H1 (cell line): ENCODE measurements around the gene CLDN6. TPM values are rescaled to one million over a fixed set of nuclear protein-coding genes. Genes with fewer than 3 reads are reported as not detected.
A peak's percentile ranks its signal among the peaks of the same experiment; 100 is the strongest.

Experiments used
- CTCF ChIA-PET: fragments of 300-600 bp; sonication (Branson Sonifier 250); formaldehyde crosslinking; loops from one replicate; lab custom pipeline; 2021; ENCODE audit not compliant: partially characterized antibody; lab: Charles Lee
- POLR2A ChIA-PET: fragments of 300-600 bp; sonication (Branson Sonifier 250); formaldehyde crosslinking; loops from one replicate; lab custom pipeline; 2021; ENCODE audit warnings: inconsistent platforms; ENCODE audit not compliant: partially characterized antibody; lab: Charles Lee
- DNase-seq, 2 experiments: peaks; one replicate each; pipeline versions ENCODE4 v3.0.0 to v3.0.0-alpha.2; 2010 to 2022; ENCODE audit warnings: low spot score in 2 of 2, low read depth in 1 of 2, mixed read lengths in 1 of 2
- FAIRE-seq: peaks from 2 replicates; lab custom pipeline; 2011; peaks lifted over from hg19 to GRCh38; lab: Jason Lieb, UNC
- H2AFZ ChIP-seq: 2 replicates; pipeline ENCODE4 v1.8.1; 2012; ENCODE audit warnings: low read length, inconsistent platforms
- H2AK5ac ChIP-seq: 2 replicates; pipeline ENCODE4 v1.6.1; 2013; ENCODE audit warnings: low read depth, low read length
- H2BK120ac ChIP-seq: replicated peaks from 2 replicates; pipeline ENCODE3; 2013; ENCODE audit warnings: low read depth, low read length, inconsistent platforms
- H2BK12ac ChIP-seq: 2 replicates; pipeline ENCODE4 v1.6.1; 2013; ENCODE audit warnings: low read depth, low read length
- H2BK15ac ChIP-seq: 2 replicates; pipeline ENCODE4 v1.6.1; 2013; ENCODE audit warnings: low read length
- H2BK20ac ChIP-seq: 2 replicates; pipeline ENCODE4 v1.6.1; 2013; ENCODE audit warnings: low read length
- H2BK5ac ChIP-seq: 2 replicates; pipeline ENCODE4 v1.6.1; 2013; ENCODE audit warnings: low read depth, low read length
- H3K14ac ChIP-seq: 2 replicates; pipeline ENCODE4 v1.6.1; 2013; ENCODE audit warnings: inconsistent platforms; ENCODE audit not compliant: insufficient read length
- H3K18ac ChIP-seq: 2 replicates; pipeline ENCODE4 v1.6.1; 2013; ENCODE audit warnings: low read length; ENCODE audit errors: extremely low read depth
- H3K23ac ChIP-seq: 2 replicates; pipeline ENCODE4 v1.6.1; 2013; ENCODE audit warnings: inconsistent platforms; ENCODE audit not compliant: insufficient read length
- H3K23me2 ChIP-seq: 2 replicates; pipeline ENCODE4 v1.6.1; 2013; ENCODE audit warnings: low read depth, low read length
- H3K27ac ChIP-seq: 2 replicates; pipeline ENCODE4 v1.6.1; 2011; ENCODE audit warnings: low read depth, low read length, inconsistent platforms
- H3K27me3 ChIP-seq, 4 experiments: replicated peaks in 1 of 4; 1 replicate in 1 of 4; 2 replicates in 3 of 4; pipeline versions ENCODE4 v1.6.1 to v1.8.1; 2011 to 2013; ENCODE audit warnings: low read length in 3 of 4, mild to moderate bottlenecking in 3 of 4, inconsistent platforms in 2 of 4, mixed read lengths in 2 of 4, moderate library complexity in 1 of 4; ENCODE audit not compliant: control insufficient read depth in 3 of 4, insufficient read depth in 3 of 4; ENCODE audit errors: extremely low read depth in 1 of 4
- H3K36me3 ChIP-seq, 4 experiments: 2 replicates each; pipeline versions ENCODE4 v1.6.1 to v1.8.1; 2011 to 2013; ENCODE audit warnings: mild to moderate bottlenecking in 4 of 4, low read length in 3 of 4, moderate library complexity in 2 of 4, control low read depth in 1 of 4, inconsistent platforms in 1 of 4; ENCODE audit not compliant: insufficient read depth in 4 of 4, control insufficient read depth in 2 of 4
- H3K4ac ChIP-seq: replicated peaks from 2 replicates; pipeline ENCODE3; 2013; ENCODE audit warnings: low read length, low read depth, mixed read lengths, inconsistent platforms; ENCODE audit not compliant: insufficient read length
- H3K4me1 ChIP-seq, 4 experiments: replicated peaks in 1 of 4; 1 replicate in 1 of 4; 2 replicates in 3 of 4; pipeline versions ENCODE4 v1.6.1 to v1.8.1; 2011 to 2013; ENCODE audit warnings: low read length in 3 of 4, inconsistent platforms in 2 of 4, mixed read lengths in 1 of 4; ENCODE audit not compliant: insufficient read depth in 4 of 4, control insufficient read depth in 3 of 4
- H3K4me2 ChIP-seq, 2 experiments: 2 replicates each; pipeline versions ENCODE4 v1.6.1 to v1.8.1; 2011 to 2013; ENCODE audit warnings: low read depth in 2 of 2, low read length in 2 of 2, control low read depth in 1 of 2, inconsistent platforms in 1 of 2, mild to moderate bottlenecking in 1 of 2; ENCODE audit not compliant: insufficient read depth in 1 of 2
- H3K4me3 ChIP-seq, 4 experiments: fragments of 200-600, 300-600 bp in 1 of 4; sonication (generic), shearing (Covaris generic), sonication (Bioruptor Twin) in 1 of 4; 2 replicates each; pipeline versions ENCODE4 v1.5.1 to v1.8.1; 2011 to 2016; ENCODE audit warnings: low read length in 4 of 4, low read depth in 3 of 4, control low read depth in 2 of 4, inconsistent platforms in 2 of 4, mild to moderate bottlenecking in 2 of 4, mixed read lengths in 1 of 4, moderate library complexity in 1 of 4; ENCODE audit not compliant: insufficient read depth in 2 of 4; ENCODE audit errors: extremely low read depth in 1 of 4
- H3K56ac ChIP-seq: replicated peaks from 2 replicates; pipeline ENCODE3; 2013; ENCODE audit warnings: low read depth, mild to moderate bottlenecking, mixed read lengths, low read length, inconsistent platforms; ENCODE audit not compliant: insufficient read length
- H3K79me1 ChIP-seq: 2 replicates; pipeline ENCODE4 v1.6.1; 2013; ENCODE audit warnings: low read depth, low read length, control low read depth
- H3K79me2 ChIP-seq, 2 experiments: 2 replicates each; pipeline versions ENCODE4 v1.6.1 to v1.8.1; 2012 to 2013; ENCODE audit warnings: low read length in 2 of 2, mild to moderate bottlenecking in 2 of 2, inconsistent platforms in 1 of 2; ENCODE audit not compliant: insufficient read depth in 2 of 2, control insufficient read depth in 1 of 2
- H3K9ac ChIP-seq, 4 experiments: replicated peaks in 1 of 4; 1 replicate in 1 of 4; 2 replicates in 3 of 4; pipeline versions ENCODE4 v1.6.1 to v1.8.1; 2011 to 2013; ENCODE audit warnings: low read depth in 3 of 4, low read length in 3 of 4, control low read depth in 2 of 4, mild to moderate bottlenecking in 2 of 4, moderate library complexity in 2 of 4, inconsistent platforms in 1 of 4; ENCODE audit errors: extremely low read depth in 1 of 4
- H3K9me3 ChIP-seq, 2 experiments: 2 replicates each; pipeline versions ENCODE4 v1.6.1 to v1.8.1; 2012 to 2013; ENCODE audit warnings: mild to moderate bottlenecking in 2 of 2, moderate library complexity in 2 of 2, control low read depth in 1 of 2, inconsistent platforms in 1 of 2, low read depth in 1 of 2, low read length in 1 of 2, mixed read lengths in 1 of 2; ENCODE audit not compliant: insufficient read depth in 2 of 2
- H4K20me1 ChIP-seq, 2 experiments: replicated peaks in 1 of 2; 2 replicates each; pipeline versions ENCODE3 to v1.8.1; 2011 to 2013; ENCODE audit warnings: inconsistent platforms in 2 of 2, low read length in 2 of 2, mild to moderate bottlenecking in 1 of 2; ENCODE audit not compliant: insufficient read depth in 2 of 2, control insufficient read depth in 1 of 2
- H4K5ac ChIP-seq: 2 replicates; pipeline ENCODE4 v1.6.1; 2013; ENCODE audit warnings: low read length, low read depth, mixed read lengths, inconsistent platforms; ENCODE audit not compliant: insufficient read length
- H4K8ac ChIP-seq: 2 replicates; pipeline ENCODE4 v1.8.0; 2013; ENCODE audit warnings: mild to moderate bottlenecking, moderate library complexity, low read length, inconsistent platforms; ENCODE audit not compliant: insufficient read depth; ENCODE audit errors: extremely low read depth
- H4K91ac ChIP-seq: replicated peaks from 2 replicates; pipeline ENCODE3; 2013; ENCODE audit warnings: low read length, mixed read lengths, inconsistent platforms; ENCODE audit not compliant: insufficient read length
- CREB1 ChIP-seq: IDR thresholded peaks from 2 replicates; pipeline ENCODE4 v1.6.1; 2012; ENCODE audit warnings: inconsistent platforms
- HDAC2 ChIP-seq, 2 experiments: fragments of 300-600 bp in 1 of 2; sonication (generic) in 1 of 2; IDR thresholded peaks; 2 replicates each; pipeline ENCODE4 v1.6.1; 2011 to 2012; ENCODE audit warnings: low read depth in 2 of 2, low read length in 2 of 2, mild to moderate bottlenecking in 2 of 2, moderate library complexity in 2 of 2, borderline replicate concordance in 1 of 2, inconsistent platforms in 1 of 2
- HDAC6 ChIP-seq: IDR thresholded peaks from one replicate; pipeline ENCODE4 v1.7.1; 2012; ENCODE audit warnings: low read depth, mild to moderate bottlenecking, inconsistent platforms, low read length, moderate library complexity
- KDM5A ChIP-seq: fragments of 200-600 bp; IDR thresholded peaks from 2 replicates; pipeline ENCODE4 v1.7.1; 2012; ENCODE audit warnings: mild to moderate bottlenecking, low read length, inconsistent platforms, mixed read lengths
- PHF8 ChIP-seq: fragments of 200-600 bp; sonication (generic); conservative IDR thresholded peaks from 2 replicates; pipeline ENCODE4 v1.7.1; 2012; ENCODE audit warnings: low read depth, mild to moderate bottlenecking, inconsistent platforms, low read length, moderate library complexity
- POLR2AphosphoS5 ChIP-seq: IDR thresholded peaks from 2 replicates; pipeline ENCODE4 v1.6.1; 2011; ENCODE audit warnings: low read depth, low read length
- RAD21 ChIP-seq, 2 experiments: IDR thresholded peaks in 1 of 2; conservative IDR thresholded peaks in 1 of 2; 2 replicates each; pipeline ENCODE4 v1.6.1; 2011; ENCODE audit warnings: low read depth in 2 of 2, low read length in 2 of 2, improper control_type of control experiment in 1 of 2, inconsistent platforms in 1 of 2, mild to moderate bottlenecking in 1 of 2, moderate library complexity in 1 of 2
- SIRT6 ChIP-seq: IDR thresholded peaks from one replicate; pipeline ENCODE4 v1.7.1; 2012; ENCODE audit warnings: low read length, inconsistent platforms
- SP4 ChIP-seq: IDR thresholded peaks from 2 replicates; pipeline ENCODE4 v1.6.1; 2012; ENCODE audit warnings: low read length, inconsistent platforms
- TAF1 ChIP-seq: IDR thresholded peaks from 2 replicates; pipeline ENCODE4 v1.6.1; 2011; ENCODE audit warnings: mild to moderate bottlenecking, low read depth, low read length
- WGBS, 2 experiments: shearing (Covaris generic) in 1 of 2; methylation state at CpG; one replicate each; pipeline versions ENCODE4 v1.1.6 to v1.1.7; 2013 to 2015; ENCODE audit warnings: low lambda C conversion rate in 2 of 2, mixed read lengths in 2 of 2, inconsistent platforms in 1 of 2, low coverage in 1 of 2, missing lambda C conversion rate in 1 of 2; ENCODE audit not compliant: insufficient replicate concordance in 2 of 2, insufficient coverage in 1 of 2, insufficient read length in 1 of 2; ENCODE audit errors: extremely low coverage in 1 of 2, missing lambda C conversion rate in 1 of 2; 5-methylcytosine and 5-hydroxymethylcytosine counted together
- polyA plus RNA-seq, 7 experiments: library from polyadenylated mRNA; depleted of rRNA in 3 of 7; stranded (reverse) in 5 of 7; unstranded in 2 of 7; fragments of >200 nt in 5 of 7; fragments of 200-250 nt in 2 of 7; gene quantifications; 1 replicate in 5 of 7; 2 replicates in 1 of 7; 4 replicates in 1 of 7; pipeline versions ENCODE4 v1.2.1 to v1.2.3, GENCODE V29; 2011 to 2013; ENCODE audit warnings: missing spikeins in 2 of 7, mixed read lengths in 2 of 7
- total RNA-seq: library from RNA; stranded (reverse); fragmentation: NEBNext Ultra II Directional; extraction: Animal tissue kit (Norgen Biotek cat#: 25700); gene quantifications from 2 replicates; pipeline ENCODE4 v1.2.1, GENCODE V29; 2021
- TF ChIP-seq, protein P1 (sequence below): IDR thresholded peaks from 2 replicates; pipeline ENCODE4 v1.6.1; 2011; ENCODE audit warnings: low read length, improper control_type of control experiment

Gene CLDN6
- total and polyA plus RNA-seq, 2 of the 8 experiments (the other 6 are each of a cell fraction or from before 2014, with no cell fraction given), result 747 to 1,115 TPM

DNA sequence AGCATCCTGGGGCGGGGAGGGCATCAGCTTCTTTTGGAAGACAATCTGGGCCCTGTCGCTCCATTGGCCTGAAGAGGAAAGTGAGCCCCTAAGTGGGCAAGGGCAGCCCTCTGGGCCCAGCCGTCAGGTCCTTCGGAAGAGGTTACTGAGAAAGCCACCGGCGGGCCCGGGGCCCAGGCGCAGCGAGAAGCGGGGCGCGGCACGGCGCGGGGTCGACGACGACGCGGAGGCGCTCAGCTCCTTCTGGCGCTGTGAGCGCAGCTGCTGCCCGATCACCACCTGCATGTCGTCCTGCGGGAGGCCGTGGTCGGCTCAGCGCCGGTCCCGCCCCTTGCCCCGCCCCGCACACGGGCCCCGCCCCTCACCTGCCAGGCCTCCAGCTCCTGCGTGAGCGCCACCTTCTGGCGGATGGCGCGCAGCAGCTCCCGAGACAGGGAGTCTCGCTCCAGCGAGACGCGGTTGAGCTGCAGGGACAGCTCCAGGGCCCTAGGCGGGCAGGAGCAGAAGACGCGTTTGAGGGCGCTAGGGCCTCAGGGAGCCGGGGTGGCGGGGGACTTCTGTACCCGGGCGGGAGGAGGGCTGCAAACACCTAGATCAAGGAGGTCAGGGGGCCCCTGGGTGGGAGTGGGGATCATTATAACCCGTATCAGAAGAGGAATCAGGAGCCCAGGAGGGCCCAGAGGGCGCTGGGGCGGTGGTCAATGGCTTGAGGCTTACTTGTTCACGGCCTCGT is 10.2 kb upstream of the CLDN6 start:
- Histone ChIP-seq H2BK20ac (no peak overlapping the region), H3K23me2 (peaks cover 5% of the 10 kb centered on the region; the same call in 1 of the 2 replicates), H3K36me3 (peaks cover 0 to 21% (median 9%) of the 10 kb centered on the region in 4 experiments; a peak in 7 of 8 replicates), H3K4ac (no peak overlapping the region), H2AK5ac (no peak overlapping the region), H3K18ac (no peak overlapping the region), H2BK120ac (no peak overlapping the region), H2BK15ac (no peak overlapping the region), H3K4me3 (peak overlapping the region in 1 of 4 experiments; percentile 40; a peak in 3 of 8 replicates), H3K9ac (no peak overlapping the region), H3K9me3 (no peaks in the 10 kb centered on the region), H3K27me3 (no peaks in the 10 kb centered on the region), H2BK12ac (no peak overlapping the region), H3K79me2 (no peaks in the 10 kb centered on the region), H4K20me1 (peaks cover 8 to 30% of the 10 kb centered on the region in 2 experiments), H4K8ac (no peak overlapping the region), H3K56ac (no peak overlapping the region), H2AFZ (no peak overlapping the region), H2BK5ac (no peak overlapping the region), H3K27ac (no peak overlapping the region), H3K79me1 (no peaks in the 10 kb centered on the region), H3K23ac (no peak overlapping the region), H4K5ac (no peak overlapping the region), H3K4me1 (peaks cover 0 to 12% (median 9%) of the 10 kb centered on the region in 4 experiments; a peak in 6 of 7 replicates), H3K14ac (no peak overlapping the region), H4K91ac (no peak overlapping the region), H3K4me2 (peak overlapping the region; percentile 6 to 70; a peak in 3 of 4 replicates)
- DNase-seq, result peak; percentile 85 to 98
- POLR2A ChIA-PET, result interaction anchor here (1.0 to 35.7 kb wide), 14 partner anchors 1 to 106 kb away, joined by 3 to 1808 read pairs (median 8); partner anchors contain the start of genes BICDL2, CLDN6, CLDN9 and HCFC1R1
- CTCF ChIA-PET, result interaction anchor here (0.6 to 23.8 kb wide), 27 partner anchors 9 to 130 kb away, joined by 3 to 639 read pairs (median 3); partner anchors contain the start of genes CLDN6, CLDN9, HCFC1R1 and THOC6
- FAIRE-seq, result no peak
- WGBS, 2 experiments, result 12% methylated on average over 43 of the region's 58 CpGs; no CpG with 5 or more reads in 1 of the 2 experiments
- TF ChIP-seq CREB1 (peak; percentile 52; the same call in 1 of the 2 replicates), TAF1 (peak; percentile 89), SP4 (peak; percentile 79; the same call in 1 of the 2 replicates), KDM5A (no peak), RAD21 (IDR thresholded peaks at IDR 0.05 in 1 of 2, conservative IDR thresholded peaks at IDR 0.05 in 1 of 2; ENCODE audit: low read depth in 2 of 2, low read length in 2 of 2) (peak; percentile 51 to 72), HDAC2 (IDR thresholded peaks at IDR 0.05; ENCODE audit: borderline replicate concordance in 1 of 2, low read depth in 2 of 2, low read length in 2 of 2) (no peak), POLR2AphosphoS5 (peak; percentile 92), SIRT6 (no peak), HDAC6 (no peak), PHF8 (no peak)
- TF ChIP-seq, protein P1, sequence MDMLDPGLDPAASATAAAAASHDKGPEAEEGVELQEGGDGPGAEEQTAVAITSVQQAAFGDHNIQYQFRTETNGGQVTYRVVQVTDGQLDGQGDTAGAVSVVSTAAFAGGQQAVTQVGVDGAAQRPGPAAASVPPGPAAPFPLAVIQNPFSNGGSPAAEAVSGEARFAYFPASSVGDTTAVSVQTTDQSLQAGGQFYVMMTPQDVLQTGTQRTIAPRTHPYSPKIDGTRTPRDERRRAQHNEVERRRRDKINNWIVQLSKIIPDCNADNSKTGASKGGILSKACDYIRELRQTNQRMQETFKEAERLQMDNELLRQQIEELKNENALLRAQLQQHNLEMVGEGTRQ, result no peak
